ENCODE measurements around the gene RIGI.
"Not testable (repeated sequence)": the region's sequence is repeated elsewhere in the genome, so short reads cannot be mapped to it uniquely, and the experiment has no call there.

RIGI gene

DNA sequence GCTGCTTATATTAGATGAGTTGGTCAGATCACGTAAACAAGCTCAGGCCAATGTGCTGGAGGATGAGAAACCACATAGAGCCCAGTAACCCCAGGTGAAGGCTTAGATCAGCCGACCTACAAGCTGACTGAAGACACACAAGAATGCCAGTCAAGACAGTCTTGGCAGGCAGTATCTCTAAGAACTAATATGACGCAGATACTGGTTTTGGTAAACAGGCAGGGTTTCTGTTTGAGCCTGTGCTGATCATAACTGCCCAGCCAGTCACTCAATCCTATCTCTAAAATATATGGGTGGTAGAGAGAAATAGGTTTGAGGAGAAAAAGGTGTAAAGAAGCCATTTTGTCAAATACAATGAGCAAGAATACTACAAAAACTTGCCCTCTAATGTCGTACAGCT is 7.8 kb upstream of the RIGI start:
- DNase-seq (ENCODE audit: low read depth in 2 of 2), result no peak
- H3K4me3 ChIP-seq (replicated peaks in 1 of 2; ENCODE audit: low read depth in 2 of 2, low read length in 2 of 2), result no peak overlapping the region
- TF ChIP-seq, protein P1, sequence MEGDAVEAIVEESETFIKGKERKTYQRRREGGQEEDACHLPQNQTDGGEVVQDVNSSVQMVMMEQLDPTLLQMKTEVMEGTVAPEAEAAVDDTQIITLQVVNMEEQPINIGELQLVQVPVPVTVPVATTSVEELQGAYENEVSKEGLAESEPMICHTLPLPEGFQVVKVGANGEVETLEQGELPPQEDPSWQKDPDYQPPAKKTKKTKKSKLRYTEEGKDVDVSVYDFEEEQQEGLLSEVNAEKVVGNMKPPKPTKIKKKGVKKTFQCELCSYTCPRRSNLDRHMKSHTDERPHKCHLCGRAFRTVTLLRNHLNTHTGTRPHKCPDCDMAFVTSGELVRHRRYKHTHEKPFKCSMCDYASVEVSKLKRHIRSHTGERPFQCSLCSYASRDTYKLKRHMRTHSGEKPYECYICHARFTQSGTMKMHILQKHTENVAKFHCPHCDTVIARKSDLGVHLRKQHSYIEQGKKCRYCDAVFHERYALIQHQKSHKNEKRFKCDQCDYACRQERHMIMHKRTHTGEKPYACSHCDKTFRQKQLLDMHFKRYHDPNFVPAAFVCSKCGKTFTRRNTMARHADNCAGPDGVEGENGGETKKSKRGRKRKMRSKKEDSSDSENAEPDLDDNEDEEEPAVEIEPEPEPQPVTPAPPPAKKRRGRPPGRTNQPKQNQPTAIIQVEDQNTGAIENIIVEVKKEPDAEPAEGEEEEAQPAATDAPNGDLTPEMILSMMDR (IDR thresholded peaks at IDR 0.05; ENCODE audit: low read depth, low read length), result no peak

DNA sequence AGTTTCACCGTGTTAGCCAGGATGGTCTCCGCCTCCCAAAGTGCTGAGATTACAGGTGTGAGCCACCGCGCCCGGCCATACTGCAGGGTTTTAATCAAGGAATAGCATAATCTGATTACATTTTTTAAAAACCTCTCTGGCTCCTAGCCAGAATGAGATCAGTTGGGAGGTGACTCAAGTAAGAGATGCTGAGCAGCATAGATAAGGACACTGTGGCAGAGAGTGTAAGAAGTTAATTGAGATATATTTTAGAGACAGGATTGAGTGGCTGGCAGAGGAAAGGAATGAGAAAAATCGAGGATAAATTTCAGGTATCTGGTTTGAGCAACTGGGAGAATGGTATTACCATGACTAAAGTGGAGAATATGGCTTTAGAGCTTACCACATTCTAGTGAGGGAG is 7.3 kb upstream of the RIGI start:
- H3K4me3 ChIP-seq (replicated peaks in 1 of 2; ENCODE audit: low read depth in 2 of 2, low read length in 2 of 2), result no peak overlapping the region
- DNase-seq (ENCODE audit: low read depth in 2 of 2), result no peak
- TF ChIP-seq, protein P1 (IDR thresholded peaks at IDR 0.05; ENCODE audit: low read depth, low read length), result no peak

DNA sequence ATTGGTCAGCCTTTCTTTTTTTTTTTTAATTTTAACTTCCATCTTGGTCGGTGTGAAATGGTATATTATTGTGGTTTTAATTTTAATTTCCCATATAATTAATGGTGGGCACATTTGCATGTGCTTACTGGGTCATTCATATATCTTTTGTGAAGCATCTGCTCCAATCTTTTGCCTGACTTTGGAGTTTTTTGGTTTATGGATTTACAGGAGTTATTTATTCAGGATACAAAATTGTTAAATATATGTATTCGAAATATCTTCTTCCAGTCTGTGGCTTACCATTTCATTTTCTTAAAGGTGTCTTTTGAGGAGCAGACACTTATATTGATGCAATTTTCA is 682 bp upstream of the RIGI start:
- TF ChIP-seq, protein P1 (IDR thresholded peaks at IDR 0.05; ENCODE audit: low read depth, low read length), result no peak
- peak overlapping the region; percentile 67 to 69 for H3K4me3 ChIP-seq (replicated peaks in 1 of 2; ENCODE audit: low read depth in 2 of 2, low read length in 2 of 2)
- no peak for DNase-seq (ENCODE audit: low read depth in 2 of 2)

DNA sequence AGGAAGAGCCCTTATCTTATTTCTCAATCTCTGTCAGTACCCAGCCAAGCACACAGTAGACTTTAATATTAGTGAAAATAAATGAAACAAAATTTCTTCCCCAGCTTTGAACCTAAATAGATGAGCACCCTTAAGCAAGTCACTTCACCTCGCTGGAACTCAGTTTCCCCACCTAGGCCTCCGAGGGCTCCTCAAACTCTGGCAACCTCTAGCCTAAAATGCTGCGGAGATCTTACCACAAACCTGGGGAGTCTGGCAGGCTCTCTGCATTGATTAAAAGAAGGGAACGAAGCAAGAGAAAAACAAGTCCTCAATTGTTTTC is 326 bp downstream of the RIGI start:
- peak overlapping the region; percentile 67 to 69 for H3K4me3 ChIP-seq (replicated peaks in 1 of 2; ENCODE audit: low read depth in 2 of 2, low read length in 2 of 2)
- TF ChIP-seq, protein P1 (IDR thresholded peaks at IDR 0.05; ENCODE audit: low read depth, low read length), result no peak
- no peak for DNase-seq (ENCODE audit: low read depth in 2 of 2)

DNA sequence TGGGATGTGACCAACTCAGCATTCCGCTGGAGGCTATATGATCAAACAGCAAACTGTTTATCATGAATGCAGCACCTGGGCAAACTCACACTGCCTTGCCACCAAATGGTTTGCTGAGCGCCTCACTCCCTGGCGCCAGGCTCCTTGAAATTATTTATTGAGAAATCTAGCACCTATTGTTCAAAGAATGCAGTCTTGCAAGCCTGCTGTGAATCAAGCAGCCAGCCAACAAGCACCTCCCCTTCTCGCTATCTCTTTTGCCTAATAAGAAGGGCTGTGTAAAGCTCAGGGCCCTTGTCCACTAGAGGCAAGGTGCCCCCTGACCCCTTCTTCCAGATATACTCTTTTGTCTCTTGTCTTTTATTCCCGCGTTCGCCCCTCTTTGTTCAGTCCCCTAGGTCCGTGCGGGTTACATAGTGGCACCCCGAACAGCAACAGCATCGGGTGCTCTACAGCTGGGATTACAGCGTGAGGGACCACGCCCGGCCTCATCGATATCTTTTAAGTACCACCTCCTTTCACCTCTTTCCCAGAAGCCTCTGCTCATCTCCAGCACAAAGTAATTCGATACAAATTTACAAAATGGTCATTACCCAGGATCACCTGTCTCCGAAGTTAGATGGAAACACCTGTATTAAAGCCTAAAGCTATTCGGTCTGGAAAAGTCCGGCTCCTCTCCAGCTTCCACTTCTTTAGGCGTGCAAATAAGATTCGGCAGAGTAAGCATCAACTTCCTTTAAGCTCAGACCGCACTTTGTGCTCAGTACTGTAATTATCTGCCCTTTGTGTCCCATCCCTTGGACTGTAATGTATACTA is 896 bp downstream of the RIGI start:
- DNase-seq (ENCODE audit: low read depth in 2 of 2), result peak; percentile 26 to 47

DNA sequence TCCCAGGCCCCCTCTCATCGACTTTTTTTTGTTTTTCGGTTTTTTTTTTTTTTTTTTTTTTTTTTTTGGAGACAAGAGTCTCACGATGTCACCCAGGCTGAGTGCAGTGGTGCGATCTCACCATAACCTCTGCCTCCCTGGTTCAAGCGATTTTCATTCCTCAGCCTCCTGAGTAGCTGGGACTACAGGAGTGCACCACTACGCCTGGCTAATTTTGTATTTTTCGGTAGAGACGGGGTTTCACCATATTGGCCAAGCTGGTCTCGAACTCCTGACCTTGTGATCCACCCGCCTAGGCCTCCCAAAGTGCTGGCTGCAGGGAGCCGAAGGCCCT is 1.5 kb downstream of the RIGI start:
- H3K4me3 ChIP-seq (replicated peaks in 1 of 2; ENCODE audit: low read depth in 2 of 2, low read length in 2 of 2), result peak overlapping the region in 1 of 2 donors; percentile 69
- DNase-seq (ENCODE audit: low read depth in 2 of 2), result not testable (repeated sequence)

More for the DNA sequence above, 896 bp downstream of the RIGI start:
- TF ChIP-seq, protein P1 (IDR thresholded peaks at IDR 0.05; ENCODE audit: low read depth, low read length), result no peak
- H3K4me3 ChIP-seq (replicated peaks in 1 of 2; ENCODE audit: low read depth in 2 of 2, low read length in 2 of 2), result peak overlapping the region; percentile 67 to 69

DNA sequence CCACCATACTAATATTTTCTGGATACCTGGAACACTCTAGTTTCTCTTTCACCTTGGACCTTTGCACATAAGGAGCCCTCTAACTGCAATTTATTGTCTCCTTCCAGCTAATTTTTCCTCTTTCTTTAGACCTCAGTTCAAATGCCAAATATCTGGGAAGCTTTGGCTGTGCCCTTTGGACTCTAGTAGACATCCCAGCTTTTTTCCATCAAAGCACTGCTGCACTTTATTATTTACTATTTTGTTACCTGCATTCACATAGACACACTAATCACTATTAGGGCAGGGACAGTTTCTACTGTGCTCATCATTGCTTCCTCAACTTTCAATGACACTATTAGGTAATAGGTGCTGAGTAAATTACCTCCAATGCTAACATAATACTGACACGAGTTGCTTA is 2.1 kb downstream of the RIGI start:
- DNase-seq (ENCODE audit: low read depth in 2 of 2), result no peak
- TF ChIP-seq, protein P1 (IDR thresholded peaks at IDR 0.05; ENCODE audit: low read depth, low read length), result no peak
- no peak overlapping the region for H3K4me3 ChIP-seq (replicated peaks in 1 of 2; ENCODE audit: low read depth in 2 of 2, low read length in 2 of 2)

All from cardiac fibroblast (primary cell).